Measurements from ENCODE around the gene ZSCAN1.
"Not testable (repeated sequence)": the region's sequence is repeated elsewhere in the genome, so short reads cannot be mapped to it uniquely, and the experiment has no call there.

Gene ZSCAN1

GRCh38 chr19:58033741-58034476 lies at the start of gene ZSCAN1:
TSS of gene ZSCAN1 (plus strand) at chr19:58034025. CDS start at chr19:58037837, 3,812 bp downstream.
- no peak for DNase-seq

- DNase-seq, result no peak
These were observed 41.0 kb upstream of the ZSCAN1 start for GRCh38 chr19:57992841-57993240.

GRCh38 chr19:58000677-58001076 lies 33.1 kb upstream of the ZSCAN1 start:
- no peak for DNase-seq

GRCh38 chr19:58001895-58002369 lies 31.9 kb upstream of the ZSCAN1 start:
- no peak for DNase-seq

GRCh38 chr19:58002384-58003173 lies 31.2 kb upstream of the ZSCAN1 start, which contains the start of gene ZNF606:
TSS of gene ZNF606 (minus strand) at chr19:58002820. CDS start at chr19:58001319, 1,501 bp downstream.
- DNase-seq, result peak; percentile 72

- no peak for DNase-seq
These were observed 30.5 kb upstream of the ZSCAN1 start for GRCh38 chr19:58003174-58003828.

GRCh38 chr19:58007285-58007684 lies 26.5 kb upstream of the ZSCAN1 start:
- DNase-seq, result no peak

GRCh38 chr19:58008877-58009276 lies 24.9 kb upstream of the ZSCAN1 start:
- DNase-seq, result not testable (repeated sequence)

- no peak for DNase-seq
These were observed 24.5 kb upstream of the ZSCAN1 start for GRCh38 chr19:58009301-58009665.

GRCh38 chr19:58009666-58010301 lies 24.0 kb upstream of the ZSCAN1 start:
- peak; percentile 29 for DNase-seq

GRCh38 chr19:58010507-58010906 lies 23.3 kb upstream of the ZSCAN1 start:
- no peak for DNase-seq

GRCh38 chr19:58014141-58014540 lies 19.7 kb upstream of the ZSCAN1 start:
- DNase-seq, result no peak

GRCh38 chr19:58020129-58020528 lies 13.7 kb upstream of the ZSCAN1 start:
- DNase-seq, result no peak

GRCh38 chr19:58021541-58022282 lies 12.1 kb upstream of the ZSCAN1 start:
- DNase-seq, result peak; percentile 19

- DNase-seq, result no peak
These were observed 11.6 kb upstream of the ZSCAN1 start for GRCh38 chr19:58022283-58022660.

- no peak for DNase-seq
These were observed 9.2 kb upstream of the ZSCAN1 start for GRCh38 chr19:58024661-58025060.

- no peak for DNase-seq
These were observed 610 bp downstream of the ZSCAN1 start for GRCh38 chr19:58034477-58034793.

- DNase-seq, result no peak
These were observed 2.0 kb downstream of the ZSCAN1 start for GRCh38 chr19:58035863-58036262.

GRCh38 chr19:58037927-58038687 lies 4.3 kb downstream of the ZSCAN1 start:
- DNase-seq, result no peak

GRCh38 chr19:58038688-58039204 lies 4.9 kb downstream of the ZSCAN1 start:
- DNase-seq, result no peak

GRCh38 chr19:58040751-58041525 lies 7.1 kb downstream of the ZSCAN1 start:
- DNase-seq, result no peak

All from activated T-cell treated with anti-CD3 and anti-CD28 coated beads for 4 hours (primary cell).